HepG2 (cell line): ENCODE results near the gene WEE1. TPM values are rescaled to one million over a fixed set of nuclear protein-coding genes. Genes with fewer than 3 reads are reported as not detected.

ENCODE experiments used
- CEBPB ChIP-seq: IDR thresholded peaks from 2 replicates; pipeline ENCODE4 v1.6.1; 2011; ENCODE audit warnings: low read depth, low read length, improper control_type of control experiment, borderline replicate concordance
- KDM2A ChIP-seq: sonication (generic); formaldehyde crosslinking; IDR thresholded peaks from 2 replicates; pipeline ENCODE4 v1.4.0; 2020; ENCODE audit warnings: low read depth, missing genetic modification reagents, borderline replicate concordance
- KMT2A ChIP-seq: sonication (generic); formaldehyde crosslinking; IDR thresholded peaks from 2 replicates; pipeline ENCODE4 v1.4.0; 2020; ENCODE audit warnings: missing genetic modification reagents
- PPARG ChIP-seq: conservative IDR thresholded peaks from 2 replicates; pipeline ENCODE4 v1.6.1; 2016; ENCODE audit warnings: missing biosample characterization, missing genetic modification reagents
- PRDM15 ChIP-seq: sonication (generic); formaldehyde crosslinking; IDR thresholded peaks from 2 replicates; pipeline ENCODE4 v1.4.0; 2020; ENCODE audit warnings: missing genetic modification reagents
- SKI ChIP-seq: fragments of 450-650 bp; IDR thresholded peaks from one replicate; pipeline ENCODE4 v1.6.1; 2018; ENCODE audit warnings: mild to moderate bottlenecking; ENCODE audit not compliant: partially characterized antibody
- SP4 ChIP-seq: sonication (generic); formaldehyde crosslinking; IDR thresholded peaks from 2 replicates; pipeline ENCODE4 v1.8.1; 2023; ENCODE audit warnings: mild to moderate bottlenecking, missing genetic modification reagents
- ZNF280B ChIP-seq: sonication (generic); formaldehyde crosslinking; IDR thresholded peaks from 2 replicates; pipeline ENCODE4 v1.5.0; 2020; ENCODE audit warnings: missing genetic modification reagents, mild to moderate bottlenecking, borderline replicate concordance
- ZNF292 ChIP-seq: sonication (generic); formaldehyde crosslinking; IDR thresholded peaks from 2 replicates; pipeline ENCODE4 v1.8.1; 2022; ENCODE audit warnings: mild to moderate bottlenecking, low read depth, missing genetic modification reagents, borderline replicate concordance
- ZNF335 ChIP-seq: sonication (generic); formaldehyde crosslinking; IDR thresholded peaks from 2 replicates; pipeline ENCODE4 v1.4.0; 2020; ENCODE audit warnings: missing genetic modification reagents
- ZNF44 ChIP-seq: sonication (generic); formaldehyde crosslinking; IDR thresholded peaks from 2 replicates; pipeline ENCODE4 v1.5.1; 2020; ENCODE audit warnings: mild to moderate bottlenecking, missing genetic modification reagents
- ZNF446 ChIP-seq: sonication (generic); formaldehyde crosslinking; IDR thresholded peaks from 2 replicates; pipeline ENCODE4 v1.5.0; 2020; ENCODE audit warnings: mild to moderate bottlenecking, missing genetic modification reagents
- ZNF512B ChIP-seq: sonication (generic); formaldehyde crosslinking; IDR thresholded peaks from 2 replicates; pipeline ENCODE4 v1.5.1; 2020; ENCODE audit warnings: missing genetic modification reagents, mild to moderate bottlenecking, borderline replicate concordance
- ZNF768 ChIP-seq: sonication (generic); formaldehyde crosslinking; IDR thresholded peaks from 2 replicates; pipeline ENCODE4 v1.4.0; 2020; ENCODE audit warnings: missing genetic modification reagents
- ZNF83 ChIP-seq: sonication (generic); formaldehyde crosslinking; IDR thresholded peaks from 2 replicates; pipeline ENCODE4 v1.4.0; 2020; ENCODE audit warnings: missing genetic modification reagents, mild to moderate bottlenecking, borderline replicate concordance
- ZSCAN25 ChIP-seq: sonication (generic); formaldehyde crosslinking; IDR thresholded peaks from 2 replicates; pipeline ENCODE4 v1.8.0; 2022; ENCODE audit warnings: mild to moderate bottlenecking, missing genetic modification reagents
- polyA plus RNA-seq, 8 experiments: library from polyadenylated mRNA; depleted of rRNA in 3 of 8; stranded (reverse) in 7 of 8; unstranded in 1 of 8; fragments of >200 nt; fragmentation: Illumina TruSeq in 4 of 8; extraction: Trizol in 4 of 8; gene quantifications; 2 replicates each; pipeline versions ENCODE4 v1.2.1 to v1.2.3, GENCODE V29; 2011 to 2016; ENCODE audit warnings: low read depth in 4 of 8, missing spikeins in 1 of 8, mixed read lengths in 1 of 8; ENCODE audit not compliant: insufficient read depth in 1 of 8
- total RNA-seq, 5 experiments: library from RNA; depleted of rRNA; stranded (reverse); fragments of >200 nt; fragmentation: Illumina TruSeq; extraction: Trizol; gene quantifications; 2 replicates each; pipeline ENCODE4 v1.2.3, GENCODE V29; 2016; ENCODE audit warnings: low read depth in 1 of 5
- TF ChIP-seq, protein P1 (sequence below): sonication (generic); formaldehyde crosslinking; IDR thresholded peaks from 2 replicates; pipeline ENCODE4 v1.4.0; 2020; ENCODE audit warnings: missing genetic modification reagents, low read depth, mild to moderate bottlenecking, borderline replicate concordance
- TF ChIP-seq, protein P2 (sequence below): sonication (generic); formaldehyde crosslinking; IDR thresholded peaks from 2 replicates; pipeline ENCODE4 v1.4.0; 2020; ENCODE audit warnings: low read depth, mild to moderate bottlenecking, missing genetic modification reagents

Gene WEE1
- total and polyA plus RNA-seq, 2 of the 13 experiments (the other 11 are each of a cell fraction or from before 2014, with no cell fraction given): 31.4 to 63.7 TPM

- TF ChIP-seq ZNF280B (CRISPR knock-in tag) (no peak), ZNF768 (peak; percentile 76), ZNF83 (CRISPR knock-in tag) (0 out of 2 replicates have a peak, but pooled peaks have one; percentile 37), KDM2A (CRISPR knock-in tag) (peak; percentile 90), ZNF512B (no peak), ZSCAN25 (CRISPR knock-in tag) (no peak), SKI (peak; percentile 29), ZNF292 (no peak), ZNF446 (no peak), PRDM15 (peak; percentile 24; the same call in 1 of the 2 replicates), PPARG (CRISPR knock-in tag) (no peak), KMT2A (CRISPR knock-in tag) (peak; percentile 71), ZNF44 (CRISPR knock-in tag) (no peak; the same call in 1 of the 2 replicates), ZNF335 (CRISPR knock-in tag) (peak; percentile 84; the same call in 1 of the 2 replicates), CEBPB (no peak), SP4 (CRISPR knock-in tag) (peak; percentile 75)
- TF ChIP-seq, protein P1, sequence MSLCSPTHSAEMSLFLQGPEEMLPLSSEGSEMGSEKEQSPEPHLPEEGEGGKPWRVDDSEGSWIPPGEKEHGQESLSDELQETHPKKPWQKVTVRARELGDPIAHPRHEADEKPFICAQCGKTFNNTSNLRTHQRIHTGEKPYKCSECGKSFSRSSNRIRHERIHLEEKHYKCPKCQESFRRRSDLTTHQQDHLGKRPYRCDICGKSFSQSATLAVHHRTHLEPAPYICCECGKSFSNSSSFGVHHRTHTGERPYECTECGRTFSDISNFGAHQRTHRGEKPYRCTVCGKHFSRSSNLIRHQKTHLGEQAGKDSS: peak; percentile 92
- TF ChIP-seq, protein P2, sequence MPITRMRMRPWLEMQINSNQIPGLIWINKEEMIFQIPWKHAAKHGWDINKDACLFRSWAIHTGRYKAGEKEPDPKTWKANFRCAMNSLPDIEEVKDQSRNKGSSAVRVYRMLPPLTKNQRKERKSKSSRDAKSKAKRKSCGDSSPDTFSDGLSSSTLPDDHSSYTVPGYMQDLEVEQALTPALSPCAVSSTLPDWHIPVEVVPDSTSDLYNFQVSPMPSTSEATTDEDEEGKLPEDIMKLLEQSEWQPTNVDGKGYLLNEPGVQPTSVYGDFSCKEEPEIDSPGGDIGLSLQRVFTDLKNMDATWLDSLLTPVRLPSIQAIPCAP (CRISPR knock-in tag): no peak
These were observed 40.6 kb downstream of the WEE1 start (continued) for GRCh38 chr11:9613830-9614762.
